Activated T-cell treated with anti-CD3 and anti-CD28 coated beads, Interleukin-2, amount 50 U/mL, for 24 hours (primary cell): ENCODE data around the gene NUDT19.
A peak's percentile ranks its signal among the peaks of the same experiment; 100 is the strongest.
"Not testable (repeated sequence)": the region's sequence is repeated elsewhere in the genome, so short reads cannot be mapped to it uniquely, and the experiment has no call there.

Experiments used
- DNase-seq: peaks from one replicate; pipeline ENCODE4 v3.0.0-alpha.2; 2020
- H3K27ac Mint-ChIP-seq: 2 replicates; pipeline ENCODE4 v1.8.0; 2020; ENCODE audit warnings: mild to moderate bottlenecking, mixed read lengths
- H3K27me3 Mint-ChIP-seq: 2 replicates; pipeline ENCODE4 v1.8.0; 2020; ENCODE audit warnings: mixed read lengths
- H3K36me3 Mint-ChIP-seq: 2 replicates; pipeline ENCODE4 v1.8.0; 2020; ENCODE audit warnings: low read depth, mixed read lengths
- H3K4me1 Mint-ChIP-seq: 2 replicates; pipeline ENCODE4 v1.8.0; 2020; ENCODE audit warnings: low read depth, mixed read lengths
- H3K4me3 Mint-ChIP-seq: 2 replicates; pipeline ENCODE4 v1.8.0; 2020; ENCODE audit warnings: mild to moderate bottlenecking, moderate library complexity, mixed read lengths
- H3K9me3 Mint-ChIP-seq: 2 replicates; pipeline ENCODE4 v1.8.0; 2020; ENCODE audit warnings: mixed read lengths

Gene NUDT19

DNA sequence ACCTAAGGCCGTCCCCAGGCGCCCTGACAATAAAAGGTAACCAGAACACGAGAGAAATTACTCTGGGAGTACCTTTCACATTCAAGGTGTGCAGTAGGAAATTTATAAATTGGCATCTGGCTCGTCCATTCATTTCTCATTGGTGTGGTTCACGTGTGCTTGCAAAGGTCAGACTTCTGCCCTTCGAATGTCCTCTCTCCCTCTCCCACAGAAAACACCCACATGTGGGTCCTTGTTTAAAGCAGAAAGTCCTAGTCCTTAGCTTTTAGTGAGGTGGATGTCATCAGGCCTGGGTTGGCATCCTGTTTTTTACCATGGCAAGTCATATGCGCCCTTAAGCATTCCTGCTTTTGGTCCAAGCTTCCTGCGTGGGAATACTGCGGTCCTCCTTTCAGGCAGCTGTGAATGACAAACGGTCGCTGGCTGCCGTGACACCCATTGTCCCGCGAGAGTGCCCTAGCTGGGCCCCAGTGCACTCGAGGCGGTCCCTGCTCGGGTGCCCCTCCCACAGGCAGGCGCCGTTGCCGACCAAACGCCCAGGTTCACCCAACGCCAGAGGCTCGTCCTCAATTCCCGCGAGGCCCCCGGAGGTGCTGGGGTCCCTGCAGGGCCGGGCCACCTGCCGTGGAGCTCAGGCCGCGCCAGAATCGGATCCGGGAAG, at the start of gene NUDT19:
Gene NUDT19, plus strand, starts transcription at position 531 of the 661 bp plus-strand sequence. CDS start 140 bp downstream, outside the sequence.
- no peaks in the 10 kb centered on the region for H3K27me3 Mint-ChIP-seq
- peak within 1 kb of the TSS; percentile 89 for H3K27ac Mint-ChIP-seq
- peaks cover 4% of the 10 kb centered on the region for H3K9me3 Mint-ChIP-seq
- peak within 1 kb of the TSS; percentile 87 for H3K4me3 Mint-ChIP-seq
- H3K4me1 Mint-ChIP-seq = peaks cover 57% of the 10 kb centered on the region
- peak; percentile 86 for DNase-seq
- H3K36me3 Mint-ChIP-seq = peaks cover 42% of the 10 kb centered on the region

DNA sequence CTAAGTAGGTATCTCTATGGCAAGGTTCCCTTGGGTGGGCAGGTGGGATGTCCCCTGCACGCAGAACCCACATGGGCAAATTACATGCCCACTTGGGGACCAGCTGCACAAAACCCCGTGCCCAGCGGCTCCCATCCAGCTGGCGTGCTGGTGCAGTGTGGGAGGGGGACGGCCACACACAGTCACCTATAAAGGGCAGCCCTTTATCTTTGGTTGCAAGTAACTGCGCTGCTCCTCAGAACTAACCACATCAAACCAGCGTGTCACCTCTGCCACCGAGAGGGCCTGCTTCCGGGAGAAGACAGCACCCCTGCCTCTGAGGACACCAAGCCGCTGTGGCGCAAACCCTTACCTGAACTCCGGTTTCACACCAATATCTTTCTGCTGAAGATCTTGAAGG, 48.9 kb upstream of the NUDT19 start:
- Mint-ChIP-seq H3K36me3 (peaks cover 79% of the 10 kb centered on the region), H3K4me3 (peak overlapping the region; percentile 16)
- peak; percentile 67 for DNase-seq

DNA sequence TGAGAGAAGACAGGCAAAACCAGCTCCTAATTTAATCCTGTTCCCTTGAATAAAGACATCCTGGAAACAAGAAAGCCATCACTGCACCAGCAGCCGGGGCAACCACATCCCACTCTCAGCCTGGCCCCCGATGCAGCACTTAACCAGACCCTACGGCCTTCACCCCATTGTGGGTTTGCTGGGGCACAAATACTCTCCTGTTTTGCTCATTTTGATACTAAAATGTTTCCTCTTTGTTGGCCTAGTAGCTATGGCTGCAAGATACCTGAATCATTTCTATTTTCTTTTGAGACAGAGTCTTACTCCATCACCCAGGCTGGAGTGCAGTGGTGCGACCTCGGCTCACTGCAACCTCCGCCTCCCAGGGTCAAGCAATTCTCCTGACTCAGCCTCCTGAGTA, 45.1 kb upstream of the NUDT19 start:
- Mint-ChIP-seq H3K4me3 (no peak overlapping the region), H3K9me3 (no peaks in the 10 kb centered on the region), H3K36me3 (peaks cover 69% of the 10 kb centered on the region), H3K27me3 (no peaks in the 10 kb centered on the region), H3K4me1 (peaks cover 40% of the 10 kb centered on the region), H3K27ac (peak overlapping the region; percentile 59)
- no peak for DNase-seq

More for the DNA sequence above, 48.9 kb upstream of the NUDT19 start:
- Mint-ChIP-seq H3K9me3 (no peaks in the 10 kb centered on the region), H3K27me3 (no peaks in the 10 kb centered on the region), H3K4me1 (peaks cover 40% of the 10 kb centered on the region), H3K27ac (no peak overlapping the region)

DNA sequence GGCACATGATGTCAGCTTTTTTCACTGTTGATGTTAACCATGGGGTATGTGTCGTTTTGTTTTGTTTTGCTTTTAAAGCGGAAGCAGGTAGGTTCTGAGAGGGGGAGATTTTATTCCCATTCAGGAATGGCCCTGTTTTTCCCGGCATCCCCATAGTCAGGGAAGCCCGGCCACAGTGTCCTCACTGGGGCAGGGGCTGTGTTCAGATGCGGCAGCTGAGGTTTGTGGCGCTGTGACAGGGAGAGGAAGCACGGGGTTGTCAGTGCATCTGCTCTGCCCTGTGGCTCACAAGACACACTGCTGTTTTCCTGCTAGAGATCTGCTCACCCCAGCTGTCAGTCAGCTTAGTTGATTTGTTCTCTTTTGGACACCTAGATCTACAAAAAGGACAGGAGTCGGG, 44.3 kb upstream of the NUDT19 start:
- Mint-ChIP-seq H3K36me3 (peaks cover 62% of the 10 kb centered on the region), H3K27ac (no peak overlapping the region), H3K4me1 (peaks cover 33% of the 10 kb centered on the region), H3K9me3 (no peaks in the 10 kb centered on the region), H3K4me3 (no peak overlapping the region), H3K27me3 (no peaks in the 10 kb centered on the region)
- DNase-seq = no peak

DNA sequence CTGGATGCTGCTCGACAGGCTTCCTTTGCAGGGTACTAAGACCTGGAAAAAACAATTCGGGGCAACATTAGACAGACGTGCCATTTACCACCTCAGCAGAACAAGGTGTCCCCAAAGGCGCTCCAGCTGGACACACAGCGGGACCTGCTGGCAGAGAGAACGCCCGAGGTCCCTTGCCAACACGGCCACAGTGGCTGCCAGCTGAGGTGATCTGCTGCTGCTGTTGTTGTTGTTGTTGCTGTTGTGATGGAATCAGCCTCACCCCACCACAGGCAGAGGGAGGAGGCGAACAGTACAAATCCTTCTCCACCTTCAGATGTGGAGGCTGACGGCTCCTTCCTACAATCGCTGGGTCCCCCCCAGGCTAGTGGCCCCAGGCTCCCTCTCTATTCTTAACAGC, 41.9 kb upstream of the NUDT19 start:
- H3K4me3 Mint-ChIP-seq = no peak overlapping the region
- no peak for DNase-seq
- peaks cover 57% of the 10 kb centered on the region for H3K36me3 Mint-ChIP-seq
- H3K9me3 Mint-ChIP-seq = no peaks in the 10 kb centered on the region
- H3K27me3 Mint-ChIP-seq = no peaks in the 10 kb centered on the region
- no peak overlapping the region for H3K27ac Mint-ChIP-seq
- peaks cover 15% of the 10 kb centered on the region for H3K4me1 Mint-ChIP-seq

DNA sequence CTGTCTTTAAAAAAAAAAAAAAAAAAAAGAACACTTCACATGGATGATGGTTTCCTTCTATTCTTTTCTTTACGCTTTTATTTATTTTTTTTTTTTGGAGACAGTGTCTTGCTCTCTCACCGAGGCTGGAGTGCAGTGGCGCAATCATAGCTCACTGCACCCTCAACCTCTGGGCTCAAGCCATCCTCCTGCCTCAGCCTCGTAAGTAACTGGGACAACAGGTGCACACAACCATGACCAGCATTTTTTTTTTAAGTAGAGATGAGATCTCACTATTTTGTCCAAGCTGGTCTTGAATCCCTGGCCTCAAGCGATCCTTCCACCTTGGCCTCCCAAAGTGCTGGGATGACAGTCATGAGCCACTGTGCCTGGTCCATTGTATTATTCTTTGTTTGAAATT, 41.0 kb upstream of the NUDT19 start:
- Mint-ChIP-seq H3K9me3 (no peaks in the 10 kb centered on the region), H3K4me1 (peaks cover 15% of the 10 kb centered on the region), H3K27me3 (no peaks in the 10 kb centered on the region), H3K4me3 (no peak overlapping the region), H3K27ac (no peak overlapping the region), H3K36me3 (peaks cover 66% of the 10 kb centered on the region)
- no peak for DNase-seq

DNA sequence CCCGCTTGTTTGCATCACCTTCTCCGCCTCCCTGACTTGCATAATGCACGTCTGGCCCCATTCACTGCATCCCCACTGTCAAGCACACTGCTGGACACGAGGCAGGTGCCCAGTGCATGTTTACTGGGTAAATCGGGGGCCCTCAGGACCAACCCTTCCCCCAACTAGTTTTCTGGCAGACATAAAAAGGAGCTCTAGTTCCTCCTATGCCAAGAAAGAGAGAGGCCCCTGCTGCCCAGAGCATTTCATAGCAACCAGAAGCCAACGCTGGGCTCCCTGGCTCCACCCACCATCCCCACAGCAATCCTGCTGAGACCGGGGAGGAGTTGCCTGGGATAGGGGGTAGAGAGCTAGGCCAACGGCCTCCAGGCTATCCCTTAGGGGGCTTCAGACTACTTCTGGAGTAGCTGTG, 39.9 kb upstream of the NUDT19 start:
- no peaks in the 10 kb centered on the region for H3K27me3 Mint-ChIP-seq
- peaks cover 11% of the 10 kb centered on the region for H3K4me1 Mint-ChIP-seq
- DNase-seq = no peak
- peaks cover 65% of the 10 kb centered on the region for H3K36me3 Mint-ChIP-seq
- no peak overlapping the region for H3K4me3 Mint-ChIP-seq
- no peak overlapping the region for H3K27ac Mint-ChIP-seq
- no peaks in the 10 kb centered on the region for H3K9me3 Mint-ChIP-seq

DNA sequence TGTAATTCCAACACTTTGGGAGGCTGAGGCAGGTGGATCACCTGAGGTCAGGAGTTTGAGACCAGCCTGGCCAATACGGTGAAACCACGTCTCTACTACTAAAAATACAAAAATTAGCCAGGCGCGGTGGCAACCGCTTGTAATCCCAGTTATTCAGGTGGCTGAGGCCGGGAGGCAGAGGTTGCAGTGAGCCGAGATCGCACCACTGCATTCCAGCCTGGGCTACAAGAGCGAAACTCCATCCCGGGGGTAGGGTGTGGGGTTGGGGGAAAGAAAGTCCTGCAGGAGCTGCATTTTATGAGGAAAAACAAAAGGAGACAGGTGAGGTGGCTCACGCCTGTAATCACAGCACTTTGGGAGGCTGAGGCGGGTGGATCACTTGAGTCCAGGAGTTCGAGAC, 39.3 kb upstream of the NUDT19 start:
- not testable (repeated sequence) for H3K4me1 Mint-ChIP-seq, H3K4me3 Mint-ChIP-seq
- H3K36me3 Mint-ChIP-seq = peaks cover 59% of the 10 kb centered on the region

DNA sequence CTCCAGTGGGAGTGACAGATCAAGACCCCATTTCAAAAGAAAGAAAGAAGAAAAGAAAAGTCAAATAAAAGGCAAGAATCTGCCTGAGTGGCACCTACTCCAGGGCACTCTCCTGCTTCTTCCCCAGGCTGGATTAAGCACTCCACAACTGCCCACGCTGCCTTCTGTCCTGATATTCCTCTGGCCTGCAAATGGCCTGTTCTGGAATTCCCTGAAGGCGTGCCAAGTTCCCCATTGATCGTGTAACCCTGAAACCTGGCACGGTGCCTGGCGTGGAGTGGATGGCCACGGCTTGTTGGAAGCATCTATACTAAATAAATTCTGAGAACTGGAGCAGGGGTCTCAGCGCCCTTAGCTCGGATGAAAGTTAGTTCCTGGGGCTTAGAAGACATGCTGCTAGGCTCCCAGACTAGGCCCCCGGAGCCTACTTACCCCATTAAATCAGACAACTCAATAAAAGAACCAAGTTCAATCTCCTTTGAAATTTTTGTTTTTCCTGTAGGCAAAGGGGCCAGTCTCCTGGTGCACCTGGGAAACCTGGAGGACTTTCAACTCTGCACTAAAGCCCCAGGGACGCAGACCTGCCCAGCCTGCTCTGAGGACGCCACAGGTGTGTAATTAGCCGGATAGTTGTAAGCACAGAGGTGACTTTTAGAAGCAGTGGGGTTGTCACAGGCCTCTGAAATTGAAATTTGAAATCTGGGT, 38.6 kb upstream of the NUDT19 start:
- Mint-ChIP-seq H3K4me3 (no peak overlapping the region), H3K27me3 (no peaks in the 10 kb centered on the region), H3K27ac (no peak overlapping the region), H3K4me1 (peaks cover 1% of the 10 kb centered on the region), H3K9me3 (no peaks in the 10 kb centered on the region), H3K36me3 (peaks cover 56% of the 10 kb centered on the region)
- DNase-seq = no peak

More for the DNA sequence above, 39.3 kb upstream of the NUDT19 start:
- not testable (repeated sequence) for DNase-seq, H3K27ac Mint-ChIP-seq, H3K9me3 Mint-ChIP-seq, H3K27me3 Mint-ChIP-seq

DNA sequence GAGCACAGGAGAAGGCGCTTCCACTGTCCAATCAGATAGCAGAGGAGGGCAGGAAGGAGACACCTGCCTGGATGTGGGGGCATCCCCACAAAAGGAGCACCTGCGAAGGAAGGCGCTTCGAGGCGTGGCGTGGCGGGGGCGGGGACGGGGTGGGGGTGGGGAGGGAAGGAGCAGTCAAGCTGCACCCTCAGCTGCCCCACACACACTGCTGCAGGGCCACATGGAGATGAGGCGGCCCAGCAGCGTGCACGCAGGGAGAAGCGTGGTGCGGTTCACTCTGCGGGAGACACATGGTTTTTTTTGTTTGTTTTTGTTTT, 38.1 kb upstream of the NUDT19 start:
- no peaks in the 10 kb centered on the region for H3K9me3 Mint-ChIP-seq
- peaks cover 1% of the 10 kb centered on the region for H3K4me1 Mint-ChIP-seq
- H3K27me3 Mint-ChIP-seq = no peaks in the 10 kb centered on the region
- no peak for DNase-seq
- no peak overlapping the region for H3K27ac Mint-ChIP-seq
- H3K36me3 Mint-ChIP-seq = peaks cover 57% of the 10 kb centered on the region
- no peak overlapping the region for H3K4me3 Mint-ChIP-seq

DNA sequence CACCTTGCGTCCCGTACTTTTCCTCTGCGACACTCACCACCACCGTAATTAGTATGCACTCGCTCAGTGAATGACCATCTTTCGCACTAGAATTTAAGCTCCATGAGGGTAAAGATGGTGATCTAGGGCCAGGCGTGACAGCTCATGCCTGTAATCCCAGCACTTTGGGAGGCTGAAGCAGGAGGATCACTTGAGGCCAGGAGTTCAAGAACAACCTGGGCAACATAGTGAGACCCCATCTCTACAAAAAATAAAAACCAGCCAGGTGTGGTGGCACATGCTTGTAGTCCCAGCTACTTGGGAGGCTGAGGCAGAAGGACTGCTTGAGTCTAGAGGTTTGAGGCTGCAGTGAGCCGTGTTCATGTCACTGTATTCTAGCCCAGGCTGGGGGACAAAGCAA, 35.2 kb upstream of the NUDT19 start:
- not testable (repeated sequence) for H3K4me3 Mint-ChIP-seq, H3K27me3 Mint-ChIP-seq, H3K9me3 Mint-ChIP-seq, H3K27ac Mint-ChIP-seq, DNase-seq, H3K4me1 Mint-ChIP-seq
- peaks cover 52% of the 10 kb centered on the region for H3K36me3 Mint-ChIP-seq

DNA sequence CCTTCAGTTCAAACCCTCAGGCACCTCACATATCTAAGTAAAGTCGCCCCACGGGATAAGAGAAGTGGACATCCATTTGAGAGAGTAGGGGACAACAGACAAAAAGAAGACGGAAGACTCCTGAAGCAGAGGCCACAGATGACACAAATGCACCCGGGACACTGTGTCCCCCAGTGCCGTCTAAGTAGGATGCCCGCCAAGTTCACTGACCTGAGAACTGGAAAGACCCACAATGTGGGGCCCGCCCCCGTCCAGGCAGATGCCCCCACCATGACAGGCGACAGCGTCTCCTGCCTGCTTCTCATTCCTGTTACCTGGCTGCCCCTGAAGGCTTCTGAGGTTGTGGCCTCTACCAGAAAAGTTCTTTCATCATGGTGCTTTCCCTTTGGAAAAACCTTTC, 33.5 kb upstream of the NUDT19 start:
- Mint-ChIP-seq H3K27ac (no peak overlapping the region), H3K4me3 (no peak overlapping the region), H3K36me3 (peaks cover 46% of the 10 kb centered on the region), H3K4me1 (peaks cover 4% of the 10 kb centered on the region), H3K27me3 (no peaks in the 10 kb centered on the region), H3K9me3 (no peaks in the 10 kb centered on the region)
- DNase-seq = no peak

DNA sequence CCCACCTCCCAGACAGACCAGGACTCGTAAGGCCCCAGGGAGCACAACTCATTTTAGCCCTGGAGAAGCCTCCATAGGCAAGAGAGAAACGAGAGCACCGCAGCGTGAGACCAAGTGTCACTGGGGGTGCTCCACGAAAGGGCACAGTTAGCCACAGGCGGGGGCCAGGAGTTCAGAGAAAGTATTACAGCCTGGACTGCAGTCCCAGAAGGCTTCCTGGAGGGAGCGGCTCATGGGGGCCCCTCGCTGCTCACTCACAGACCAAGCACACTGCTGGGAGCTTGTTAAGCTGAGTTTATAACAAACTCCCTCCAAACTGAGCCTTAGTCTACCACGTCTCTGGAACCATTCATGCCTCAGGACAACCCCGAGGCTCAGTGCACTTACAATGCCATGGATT, 33.1 kb upstream of the NUDT19 start:
- Mint-ChIP-seq H3K4me1 (peaks cover 7% of the 10 kb centered on the region), H3K4me3 (no peak overlapping the region), H3K27ac (no peak overlapping the region), H3K36me3 (peaks cover 43% of the 10 kb centered on the region), H3K27me3 (no peaks in the 10 kb centered on the region), H3K9me3 (no peaks in the 10 kb centered on the region)
- no peak for DNase-seq

DNA sequence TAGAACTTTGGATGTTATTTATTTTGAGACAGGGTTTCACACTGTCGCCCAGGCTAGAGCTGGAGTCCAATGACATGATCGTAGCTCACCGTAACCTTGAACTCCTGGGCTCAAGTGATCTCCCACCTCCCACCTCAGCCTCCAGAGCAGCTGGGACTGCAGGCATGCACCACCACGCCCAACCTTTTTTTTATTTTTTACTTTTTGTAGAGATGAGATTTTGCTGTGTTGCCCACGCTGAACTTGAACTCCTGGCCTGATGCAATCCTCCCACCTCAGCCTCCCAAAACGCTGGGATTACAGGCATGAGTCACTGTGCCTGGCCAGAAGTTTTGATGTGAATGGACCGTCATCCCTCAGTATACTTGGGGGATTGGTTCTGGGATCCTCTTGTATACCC, 30.3 kb upstream of the NUDT19 start:
- peaks cover 31% of the 10 kb centered on the region for H3K36me3 Mint-ChIP-seq
- H3K27me3 Mint-ChIP-seq = no peaks in the 10 kb centered on the region
- no peak for DNase-seq
- H3K27ac Mint-ChIP-seq = no peak overlapping the region
- H3K9me3 Mint-ChIP-seq = no peaks in the 10 kb centered on the region
- no peak overlapping the region for H3K4me3 Mint-ChIP-seq
- H3K4me1 Mint-ChIP-seq = peaks cover 9% of the 10 kb centered on the region

DNA sequence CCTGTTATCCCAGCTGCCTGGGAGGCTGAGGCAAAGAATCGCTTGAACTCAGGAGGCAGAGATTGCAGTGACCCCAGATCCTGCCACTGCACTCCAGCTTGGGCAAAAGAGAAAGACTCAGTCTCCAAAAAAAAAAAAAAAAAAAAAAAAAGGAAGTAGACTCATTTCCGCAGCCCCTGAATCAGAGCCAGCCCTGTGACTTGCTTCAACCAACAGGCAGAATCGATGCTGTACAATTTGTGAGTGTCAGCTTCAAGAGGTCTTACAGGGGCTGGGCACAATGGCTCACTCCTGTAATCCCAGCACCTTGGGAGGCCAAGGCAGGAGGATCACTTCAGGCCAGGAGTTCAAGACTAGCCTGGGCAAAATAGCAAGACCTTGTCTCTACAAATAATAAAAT, 29.4 kb upstream of the NUDT19 start:
- no peak overlapping the region for H3K27ac Mint-ChIP-seq
- H3K4me3 Mint-ChIP-seq = no peak overlapping the region
- H3K36me3 Mint-ChIP-seq = peaks cover 31% of the 10 kb centered on the region
- H3K4me1 Mint-ChIP-seq = peaks cover 9% of the 10 kb centered on the region
- no peak for DNase-seq
- no peaks in the 10 kb centered on the region for H3K9me3 Mint-ChIP-seq
- no peaks in the 10 kb centered on the region for H3K27me3 Mint-ChIP-seq
